Mammary microvascular endothelial cell (primary cell): ENCODE data around the gene MTHFD2L. TPM values are rescaled to one million over a fixed set of nuclear protein-coding genes. Genes with fewer than 3 reads are reported as not detected.

Experiments used
- total RNA-seq: library from RNA; depleted of rRNA; stranded (reverse); fragments of >200 nt; gene quantifications from 2 replicates; pipeline ENCODE4 v1.2.3, GENCODE V29; 2015

Gene MTHFD2L
- 10.9 and 13.4 TPM in 2 replicates for total RNA-seq

GRCh38 chr4:74157561-74158465 lies at the start of gene MTHFD2L:
TSS of gene MTHFD2L (plus strand) at chr4:74158118. CDS start at chr4:74158139, 21 bp downstream.

GRCh38 chr4:74308215-74308614 lies 150.3 kb downstream of the MTHFD2L start, which contains the start of gene EPGN:
TSS of gene EPGN (plus strand) at chr4:74308470. CDS start at chr4:74308534, 64 bp downstream.

Other genes starting within 250 kb of the MTHFD2L start
- not detected in 2 replicates for gene PF4, start 176.1 kb upstream of the MTHFD2L start, total RNA-seq
- gene PPBP, start 169.9 kb upstream of the MTHFD2L start, total RNA-seq = not detected in 2 replicates
- 1.3 and 1.8 TPM in 2 replicates for gene CXCL5, start 159.4 kb upstream of the MTHFD2L start, total RNA-seq
- 0.93 and 4.1 TPM in 2 replicates for gene CXCL3, start 119.4 kb upstream of the MTHFD2L start, total RNA-seq
- 10.7 and 12.0 TPM in 2 replicates for gene CXCL2, start 58.9 kb upstream of the MTHFD2L start, total RNA-seq
- gene EPGN, start 150.4 kb downstream of the MTHFD2L start, total RNA-seq = not detected in 2 replicates
- under 0.01 and 0.10 TPM in 2 replicates for gene EREG, start 207.0 kb downstream of the MTHFD2L start, total RNA-seq